Endometrial microvascular endothelial cells (primary cell): ENCODE results near the gene TM9SF4. TPM values are rescaled to one million over a fixed set of nuclear protein-coding genes. Genes with fewer than 3 reads are reported as not detected.

Experiments
- in situ Hi-C: cut with HindIII; loops from 2 replicates; pipeline ENCODE4 v1.10.0; 2017; ENCODE audit warnings: low sequenced_read_pairs, low pct_unique_long_range_greater_than_20kb; ENCODE audit errors: inconsistent ontology term
- total RNA-seq: library from RNA; depleted of rRNA; stranded (reverse); fragments of >200 nt; gene quantifications from one replicate; pipeline ENCODE4 v1.2.3, GENCODE V29; 2015; ENCODE audit errors: inconsistent ontology term

Gene TM9SF4
- total RNA-seq: 48.2 TPM

- in situ Hi-C loops: no loop called here
These were observed at the start of gene TM9SF4 for GRCh38 chr20:32109392-32110172. TSS of gene TM9SF4 (plus strand) at chr20:32109714. CDS start at chr20:32109741, 27 bp downstream.

- in situ Hi-C loops: no loop called here
These were observed 46.7 kb upstream of the TM9SF4 start for GRCh38 chr20:32062776-32063170.

GRCh38 chr20:32063695-32064094 is 45.8 kb upstream of the TM9SF4 start:
- in situ Hi-C loops: no loop called here

GRCh38 chr20:32064667-32065066 is 44.8 kb upstream of the TM9SF4 start:
- in situ Hi-C loops: no loop called here

GRCh38 chr20:32067234-32067821 is 42.2 kb upstream of the TM9SF4 start:
- in situ Hi-C loops: no loop called here

- in situ Hi-C loops: no loop called here
These were observed 41.3 kb upstream of the TM9SF4 start for GRCh38 chr20:32068174-32068573.

- in situ Hi-C loops: no loop called here
These were observed 39.8 kb upstream of the TM9SF4 start for GRCh38 chr20:32069711-32070110.

- in situ Hi-C loops: no loop called here
These were observed 39.2 kb upstream of the TM9SF4 start for GRCh38 chr20:32070282-32070681.

- in situ Hi-C loops: no loop called here
These were observed 38.8 kb upstream of the TM9SF4 start for GRCh38 chr20:32070690-32071213.

GRCh38 chr20:32071395-32072167 is 37.9 kb upstream of the TM9SF4 start:
- in situ Hi-C loops: no loop called here

GRCh38 chr20:32072168-32072750 is 37.3 kb upstream of the TM9SF4 start:
- in situ Hi-C loops: no loop called here

GRCh38 chr20:32075534-32075933 is 34.0 kb upstream of the TM9SF4 start:
- in situ Hi-C loops: no loop called here

GRCh38 chr20:32077190-32077589 is 32.3 kb upstream of the TM9SF4 start:
- in situ Hi-C loops: no loop called here

GRCh38 chr20:32078322-32078721 is 31.2 kb upstream of the TM9SF4 start:
- in situ Hi-C loops: no loop called here

GRCh38 chr20:32078791-32079190 is 30.7 kb upstream of the TM9SF4 start:
- in situ Hi-C loops: no loop called here

- in situ Hi-C loops: no loop called here
These were observed 29.8 kb upstream of the TM9SF4 start for GRCh38 chr20:32079655-32080109.

- in situ Hi-C loops: no loop called here
These were observed 28.7 kb upstream of the TM9SF4 start for GRCh38 chr20:32080783-32081182.

GRCh38 chr20:32083469-32083868 is 26.0 kb upstream of the TM9SF4 start:
- in situ Hi-C loops: no loop called here

- in situ Hi-C loops: no loop called here
These were observed 22.4 kb upstream of the TM9SF4 start for GRCh38 chr20:32087070-32087469.
